NCI-H526 (cell line): ENCODE measurements around the gene ASPG.

Experiments used
- DNase-seq, 2 experiments: peaks; one replicate each; lab custom pipeline; 2025; lab: John Stamatoyannopoulos, UW

Gene ASPG

GRCh38 chr14:104135904-104136471 lies 50.5 kb downstream of the ASPG start:
- peak in 1 of 2 experiments; percentile 59 for DNase-seq

GRCh38 chr14:104136472-104137296 lies 51.2 kb downstream of the ASPG start:
- DNase-seq, result peak in 1 of 2 experiments; percentile 59

DNA sequence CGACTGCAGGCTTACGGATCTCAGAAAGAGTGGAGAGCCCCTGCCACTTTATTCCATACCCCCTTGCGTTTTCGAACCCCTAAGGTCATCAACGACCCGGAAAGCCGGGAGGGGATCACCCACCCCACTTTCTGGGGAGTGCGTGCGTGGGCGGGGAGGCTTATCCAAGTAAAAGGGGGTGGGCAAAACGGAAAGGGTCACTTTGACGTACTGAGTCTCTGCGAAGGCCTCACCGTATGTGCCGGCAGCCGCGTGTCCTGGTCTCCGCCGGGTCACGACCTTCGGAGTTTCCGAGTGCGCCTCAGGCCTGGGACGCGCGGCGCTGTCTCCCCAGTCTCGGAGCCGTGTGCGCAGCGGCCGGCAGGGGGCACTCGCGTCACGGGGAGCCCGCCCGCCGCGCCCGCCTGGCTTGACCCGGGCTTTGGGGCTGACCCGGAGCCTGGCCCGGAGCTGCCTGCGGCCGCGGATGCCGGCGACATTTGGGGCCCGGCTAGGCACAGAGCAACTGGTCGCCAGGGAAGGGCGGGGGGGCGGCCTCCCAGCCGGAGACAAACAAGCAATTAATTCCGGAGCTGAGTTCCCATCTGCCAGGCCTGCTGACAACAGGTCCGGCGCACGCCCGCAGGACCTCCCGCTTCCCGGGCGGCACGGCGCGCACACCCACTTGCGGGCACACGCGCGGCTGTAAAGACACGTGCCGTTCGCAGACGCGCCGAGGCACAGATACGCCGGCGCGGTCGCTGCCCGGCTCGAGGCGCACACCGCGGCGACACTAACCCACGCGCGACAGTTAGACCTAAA lies 52.0 kb downstream of the ASPG start:
- DNase-seq, result peak; percentile 75 to 84

GRCh38 chr14:104138098-104138717 lies 52.7 kb downstream of the ASPG start, which contains the start of gene KIF26A:
KIF26A (plus strand) TSS chr14:104138587; CDS start chr14:104138723, 136 bp downstream.
- peak; percentile 75 to 93 for DNase-seq

DNA sequence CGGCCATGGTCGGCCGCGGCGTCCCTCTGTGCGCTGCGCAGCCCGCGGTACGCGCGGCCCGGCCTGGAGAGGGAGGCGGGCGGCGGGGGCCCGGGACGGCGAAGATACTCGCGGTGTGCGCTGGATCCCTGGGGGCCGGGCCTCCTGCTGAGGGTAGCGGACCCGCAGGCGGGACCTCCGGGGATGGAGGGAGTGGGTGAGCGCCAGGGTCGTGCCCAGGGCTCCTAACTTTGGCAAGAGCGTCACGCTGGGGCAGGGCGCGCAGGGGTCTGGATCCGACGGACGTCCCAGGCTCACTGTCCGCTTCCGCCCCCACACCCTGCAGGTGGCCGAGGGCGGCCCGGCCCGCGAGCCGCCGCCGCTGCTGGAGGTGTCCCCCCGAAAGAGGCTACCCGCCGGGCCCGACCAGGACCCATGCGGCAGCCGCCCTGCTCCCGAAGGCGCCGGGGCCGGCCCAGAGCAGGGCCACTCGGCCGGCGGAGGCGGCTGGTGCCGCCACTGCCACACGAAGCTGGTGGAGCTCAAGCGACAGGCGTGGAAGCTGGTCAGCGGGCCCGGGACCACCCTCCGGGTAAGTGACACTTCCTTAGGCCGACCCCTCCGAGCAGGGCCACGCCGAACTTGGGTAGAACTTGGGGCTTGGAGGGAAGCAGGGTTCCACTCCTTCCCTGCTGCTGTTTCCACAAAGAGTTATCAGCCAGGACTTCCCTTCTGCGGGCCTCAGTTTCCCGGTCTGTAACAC lies 53.4 kb downstream of the ASPG start:
- DNase-seq, result peak in 1 of 2 experiments; percentile 76

GRCh38 chr14:104139460-104140212 lies 54.1 kb downstream of the ASPG start:
- no peak for DNase-seq

GRCh38 chr14:104140213-104140462 lies 54.6 kb downstream of the ASPG start:
- no peak for DNase-seq

DNA sequence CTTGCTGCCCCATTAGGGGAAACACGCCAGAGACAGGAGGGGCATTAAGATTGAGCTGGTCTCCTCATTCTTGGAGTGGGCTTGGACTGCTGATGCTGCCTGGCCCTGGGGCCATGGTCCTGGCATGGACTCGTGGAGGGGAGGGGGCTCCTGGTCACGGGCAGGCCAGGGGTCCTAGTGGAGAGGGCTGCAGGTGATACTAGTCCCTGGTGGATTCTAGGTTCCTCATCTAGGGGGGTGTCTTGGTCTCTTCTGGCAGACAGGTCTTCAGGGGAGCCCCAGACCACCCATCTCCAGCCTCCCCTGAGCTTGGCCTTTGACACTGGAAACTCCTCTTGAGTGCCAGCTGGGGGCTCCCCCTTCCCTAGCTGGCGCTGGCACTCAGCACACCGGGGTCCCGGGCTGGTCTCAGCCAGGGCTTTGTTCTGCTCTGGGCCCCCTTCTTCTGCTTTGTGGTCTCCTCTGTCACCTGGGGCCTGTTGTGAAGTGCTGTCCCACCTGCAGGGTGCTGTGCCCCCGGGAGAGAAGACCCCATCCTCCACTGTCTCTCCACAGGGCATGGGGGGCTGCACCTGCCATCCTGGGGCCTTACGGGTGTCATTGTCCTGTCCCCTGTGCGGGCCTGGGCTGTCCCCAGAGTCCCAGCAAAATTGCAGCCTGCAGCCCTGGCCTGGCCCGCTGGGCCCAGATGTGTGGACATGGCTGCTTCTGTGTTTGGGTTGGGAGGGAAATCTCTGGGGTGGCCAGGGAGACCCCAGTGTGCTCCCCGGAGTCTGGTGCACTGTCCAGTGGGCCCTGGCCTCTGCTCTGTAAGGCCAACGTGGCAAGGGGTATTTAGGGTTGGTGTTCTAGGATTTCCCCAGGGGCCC lies 55.2 kb downstream of the ASPG start:
- no peak for DNase-seq

DNA sequence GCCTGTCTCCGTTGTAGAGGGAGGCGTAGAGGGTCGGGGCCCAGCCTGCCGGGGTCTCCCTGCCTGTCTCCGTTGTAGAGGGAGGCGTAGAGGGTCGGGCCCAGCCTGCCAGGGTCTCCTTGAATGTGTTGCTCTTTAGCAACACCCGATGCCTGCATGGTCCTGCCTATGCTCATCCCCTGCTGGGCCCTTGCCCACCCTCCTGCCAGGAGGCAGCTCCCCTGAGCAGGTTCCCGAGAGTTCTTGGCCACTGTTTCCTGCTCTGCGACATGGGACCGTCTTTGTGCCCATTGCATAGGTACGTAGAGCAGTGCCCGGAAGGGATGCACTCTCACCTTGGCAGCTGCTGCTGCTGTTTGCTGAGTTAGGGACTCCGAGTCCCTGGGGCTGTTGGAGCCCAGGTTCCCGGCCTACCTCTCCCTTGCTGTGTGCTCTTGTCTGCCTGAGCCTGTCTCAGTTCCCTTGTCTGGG lies 56.2 kb downstream of the ASPG start:
- DNase-seq, result no peak

GRCh38 chr14:104142136-104142945 lies 56.8 kb downstream of the ASPG start:
- DNase-seq, result no peak

GRCh38 chr14:104142946-104143470 lies 57.5 kb downstream of the ASPG start:
- DNase-seq, result no peak

- DNase-seq, result no peak
Measured at GRCh38 chr14:104143521-104144452, 58.3 kb downstream of the ASPG start.

DNA sequence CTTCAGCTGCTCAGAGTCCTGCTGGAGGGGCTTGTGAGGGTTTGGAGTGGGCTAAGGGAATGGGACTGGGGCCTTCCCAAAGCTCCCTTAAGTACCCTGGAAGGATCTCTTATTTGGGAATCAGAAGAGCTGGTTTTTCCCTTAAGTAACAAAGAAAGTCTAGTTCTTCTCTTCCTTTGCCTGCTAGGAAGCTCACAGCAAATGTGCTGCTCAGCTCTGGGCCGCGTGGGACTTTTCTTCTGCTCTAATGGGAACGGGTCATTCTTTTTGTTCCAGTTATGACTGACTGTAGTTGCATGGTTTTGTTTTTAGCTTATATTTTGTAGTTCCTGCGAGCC lies 58.9 kb downstream of the ASPG start:
- no peak for DNase-seq

GRCh38 chr14:104144911-104145825 lies 59.7 kb downstream of the ASPG start:
- DNase-seq, result no peak

- no peak for DNase-seq
Measured at GRCh38 chr14:104145826-104146601, 60.5 kb downstream of the ASPG start.
